ENCODE measurements around the gene FBXL17. TPM values are rescaled to one million over a fixed set of nuclear protein-coding genes. Genes with fewer than 3 reads are reported as not detected.

Gene FBXL17
- total and polyA plus RNA-seq, 9 of the 15 experiments (the other 6 are each of a cell fraction or from before 2014, with no cell fraction given), result 0.32 to 5.4 (median 1.8) TPM

- Histone ChIP-seq H2AFZ (ENCODE audit: low read depth, low read length) (no peak overlapping the region), H3K9me1 (ENCODE audit: control insufficient read depth, insufficient read depth, low read length) (no peaks in the 10 kb centered on the region), H3K4me2 (ENCODE audit: insufficient read depth, low read length) (no peak overlapping the region), H3K4me1 (replicated peaks in 1 of 2; ENCODE audit: control insufficient read depth in 2 of 2, insufficient read depth in 2 of 2, low read length in 2 of 2) (peaks cover 9 to 19% of the 10 kb centered on the region in 2 experiments), H3K4me3 (no peak overlapping the region), H4K20me1 (replicated peaks; ENCODE audit: control insufficient read depth, insufficient read depth, low read length) (no peaks in the 10 kb centered on the region), H3K9me3 (replicated peaks; ENCODE audit: control insufficient read depth, insufficient read depth, low read depth, low read length) (no peaks in the 10 kb centered on the region), H3K79me2 (ENCODE audit: control insufficient read depth, insufficient read depth, low read length) (peaks cover 6% of the 10 kb centered on the region; the same call in 2 of the 3 replicates), H3K27ac (ENCODE audit: extremely low read depth, low read depth, low read length) (no peak overlapping the region), H3K9ac (ENCODE audit: insufficient read depth in 1 of 2, low read depth in 2 of 2, low read length in 2 of 2) (no peak overlapping the region), H3K27me3 (ENCODE audit: control insufficient read depth in 2 of 2, insufficient read depth in 2 of 2, low read length in 2 of 2) (no peaks in the 10 kb centered on the region), H3K36me3 (ENCODE audit: control insufficient read depth, insufficient read depth, low read length) (no peaks in the 10 kb centered on the region)
- no peak for TF ChIP-seq NCOA6 (IDR thresholded peaks at IDR 0.05)
- no peak for TF ChIP-seq CBX1 (IDR thresholded peaks at IDR 0.05; ENCODE audit: low read depth)
- no peak for TF ChIP-seq MCM7 (IDR thresholded peaks at IDR 0.05)
- TF ChIP-seq SNRNP70 (optimal IDR thresholded peaks at IDR 0.05; ENCODE audit: low read depth, low read length), result no peak
- no peak for TF ChIP-seq MAX (CRISPR knock-in tag; IDR thresholded peaks at IDR 0.05)
- no peak for TF ChIP-seq ZNF584 (CRISPR knock-in tag; IDR thresholded peaks at IDR 0.05; ENCODE audit: low read depth)
- no peak for TF ChIP-seq TARDBP (IDR thresholded peaks at IDR 0.05)
- no peak for TF ChIP-seq MTA1 (IDR thresholded peaks at IDR 0.05; ENCODE audit: borderline replicate concordance)
- no peak for TF ChIP-seq RAD51 (IDR thresholded peaks at IDR 0.05; ENCODE audit: borderline replicate concordance, low read depth)
- TF ChIP-seq PHF8 (IDR thresholded peaks at IDR 0.05; ENCODE audit: borderline replicate concordance, low read length), result no peak
- no peak for TF ChIP-seq ZNF431 (CRISPR knock-in tag; IDR thresholded peaks at IDR 0.05)
- TF ChIP-seq TGIF2 (CRISPR knock-in tag; IDR thresholded peaks at IDR 0.05), result no peak
- TF ChIP-seq ZNF324 (CRISPR knock-in tag; IDR thresholded peaks at IDR 0.05), result no peak
- no peak for TF ChIP-seq POLR2AphosphoS5 (IDR thresholded peaks at IDR 0.05; ENCODE audit: control insufficient read depth, insufficient read depth, low read depth, low read length)
- no peak for TF ChIP-seq SRF (CRISPR knock-in tag; IDR thresholded peaks at IDR 0.05)
- no peak for TF ChIP-seq ETS2 (tag; IDR thresholded peaks at IDR 0.05; ENCODE audit: borderline replicate concordance, poor library complexity, severe bottlenecking)
- TF ChIP-seq HDAC6 (IDR thresholded peaks at IDR 0.05; ENCODE audit: low read depth, low read length), result no peak
- no peak for TF ChIP-seq SMARCB1 (IDR thresholded peaks at IDR 0.05; ENCODE audit: insufficient read length, low read depth)
- TF ChIP-seq ZBTB2 (IDR thresholded peaks at IDR 0.05), result no peak
- no peak for TF ChIP-seq FOXA1 (IDR thresholded peaks at IDR 0.05; ENCODE audit: borderline replicate concordance)
- ChIA-PET CTCF (ENCODE audit: low intra/inter-chr PET ratio) (no interaction called here), POLR2A (no interaction called here)
- FAIRE-seq, result no peak
- intact Hi-C loops (cut with micrococcal nuclease), result loop anchor here (10.0 kb wide), 1 partner anchor 340 kb away; no protein-coding TSS in a partner anchor
- WGBS (ENCODE audit: insufficient coverage, low coverage, missing lambda C conversion rate), result 64% methylated on average over 1 of the region's 1 CpG
- no TSS peak for BruUV-seq (replicated peaks)
- no peak for DNase-seq (ENCODE audit: extremely low read depth in 1 of 4, low spot score in 3 of 4)
- no peak for ATAC-seq
- in situ Hi-C loops (cut with MboI), result no loop called here
Observed at GRCh38 chr5:108384741-108385140, 2.8 kb upstream of the FBXL17 start.

Data from K562 (cell line).